ENCODE data around the gene CRTAC1. TPM values are rescaled to one million over a fixed set of nuclear protein-coding genes. Genes with fewer than 3 reads are reported as not detected.

Gene CRTAC1
- polyA plus RNA-seq, 2 of the 4 experiments (the other 2 are of a cell fraction) = 0.32 to 0.39 TPM

DNA sequence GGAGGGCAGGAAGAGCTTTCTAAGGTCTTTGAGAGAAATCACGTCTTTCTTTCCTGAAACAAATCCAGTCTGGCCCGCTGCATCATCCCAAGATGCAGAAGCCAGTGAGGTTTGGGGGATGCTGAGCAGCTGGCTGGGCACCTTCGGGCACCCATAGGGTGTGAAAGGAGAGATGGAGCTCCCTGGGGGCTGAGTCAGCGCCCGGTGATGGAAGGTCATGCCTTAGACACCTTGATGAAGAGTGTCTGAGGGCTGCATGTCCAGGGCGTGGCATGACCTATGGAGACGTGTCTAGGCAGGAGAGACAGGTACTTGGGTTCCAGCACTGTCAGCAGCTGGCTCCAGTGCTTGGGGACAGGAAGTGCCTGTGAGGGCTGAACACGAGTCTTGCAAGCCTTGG, 92.5 kb downstream of the CRTAC1 start:
- TF ChIP-seq, protein P1, sequence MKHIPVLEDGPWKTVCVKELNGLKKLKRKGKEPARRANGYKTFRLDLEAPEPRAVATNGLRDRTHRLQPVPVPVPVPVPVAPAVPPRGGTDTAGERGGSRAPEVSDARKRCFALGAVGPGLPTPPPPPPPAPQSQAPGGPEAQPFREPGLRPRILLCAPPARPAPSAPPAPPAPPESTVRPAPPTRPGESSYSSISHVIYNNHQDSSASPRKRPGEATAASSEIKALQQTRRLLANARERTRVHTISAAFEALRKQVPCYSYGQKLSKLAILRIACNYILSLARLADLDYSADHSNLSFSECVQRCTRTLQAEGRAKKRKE (CRISPR knock-in tag; IDR thresholded peaks at IDR 0.05; ENCODE audit: low read depth) = no peak
- TF ChIP-seq BHLHE40 (IDR thresholded peaks at IDR 0.05; ENCODE audit: low read depth, low read length) (no peak), JUN (IDR thresholded peaks at IDR 0.05) (no peak), KDM5A (IDR thresholded peaks at IDR 0.05) (no peak), RNF2 (IDR thresholded peaks at IDR 0.05; ENCODE audit: borderline replicate concordance, low read depth) (no peak)
- Histone ChIP-seq H3K4me3 (no peak overlapping the region), H3K4me1 (no peaks in the 10 kb centered on the region), H3K27ac (no peak overlapping the region), H3K9me3 (no peaks in the 10 kb centered on the region), H3K4me2 (no peak overlapping the region)
- FAIRE-seq (no peak), ATAC-seq (no peak), DNase-seq (ENCODE audit: low read depth in 1 of 2, low spot score in 1 of 2) (no peak)
- ChIA-PET POLR2A (no interaction called here), CTCF (interaction anchor here (1.0 kb wide), 1 partner anchor 108 kb away, joined by 4 read pairs; no protein-coding TSS in a partner anchor)
- WGBS (ENCODE audit: missing lambda C conversion rate) = 22% methylated on average over 8 of the region's 8 CpGs

DNA sequence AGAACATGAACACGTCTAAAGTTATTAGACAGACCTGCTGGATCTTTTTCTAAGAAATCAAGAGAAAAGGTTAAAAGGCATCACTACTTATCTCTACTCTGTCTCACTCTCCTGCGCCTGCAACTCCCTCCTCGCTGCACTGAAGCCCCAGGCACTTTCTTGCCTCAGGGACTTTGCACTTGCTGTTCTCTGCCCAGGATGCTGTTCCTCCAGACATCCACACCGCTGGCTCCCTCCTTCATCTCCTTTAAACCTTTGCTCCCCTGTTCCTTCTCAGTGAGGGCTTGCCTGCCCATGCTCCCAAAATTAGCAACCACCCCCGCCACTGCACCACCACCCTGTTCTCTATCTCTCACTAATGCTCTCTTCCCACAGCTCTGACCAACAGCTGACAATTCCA, 93.4 kb downstream of the CRTAC1 start:
- no peak for ATAC-seq
- FAIRE-seq = no peak

DNA sequence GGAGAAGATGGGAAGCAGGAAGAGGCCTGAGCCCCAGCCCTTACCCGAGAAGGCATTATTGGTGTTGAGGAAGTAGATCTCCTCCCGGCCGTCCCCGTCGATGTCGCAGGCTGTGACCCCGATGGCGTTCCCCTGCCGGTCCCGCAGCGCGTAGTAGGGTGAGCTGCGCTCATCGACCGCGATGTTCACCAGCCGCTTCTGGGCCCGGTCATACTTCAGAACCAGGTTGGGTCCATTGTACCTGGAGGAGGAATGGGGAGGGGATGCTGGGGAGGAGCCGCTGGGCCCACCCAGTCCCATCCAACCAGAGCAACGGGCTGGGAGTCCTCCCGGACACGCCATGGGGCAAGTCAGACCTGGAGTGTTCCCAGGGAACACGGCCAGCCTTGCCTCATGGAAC, 94.3 kb downstream of the CRTAC1 start:
- DNase-seq (ENCODE audit: low read depth in 1 of 2, low spot score in 1 of 2) (no peak), ATAC-seq (no peak), FAIRE-seq (no peak)
- Histone ChIP-seq H3K4me2 (no peak overlapping the region), H3K27ac (no peak overlapping the region), H3K9me3 (no peaks in the 10 kb centered on the region), H3K4me1 (no peaks in the 10 kb centered on the region), H3K4me3 (no peak overlapping the region)
- ChIA-PET POLR2A (no interaction called here), CTCF (no interaction called here)
- TF ChIP-seq, protein P2, sequence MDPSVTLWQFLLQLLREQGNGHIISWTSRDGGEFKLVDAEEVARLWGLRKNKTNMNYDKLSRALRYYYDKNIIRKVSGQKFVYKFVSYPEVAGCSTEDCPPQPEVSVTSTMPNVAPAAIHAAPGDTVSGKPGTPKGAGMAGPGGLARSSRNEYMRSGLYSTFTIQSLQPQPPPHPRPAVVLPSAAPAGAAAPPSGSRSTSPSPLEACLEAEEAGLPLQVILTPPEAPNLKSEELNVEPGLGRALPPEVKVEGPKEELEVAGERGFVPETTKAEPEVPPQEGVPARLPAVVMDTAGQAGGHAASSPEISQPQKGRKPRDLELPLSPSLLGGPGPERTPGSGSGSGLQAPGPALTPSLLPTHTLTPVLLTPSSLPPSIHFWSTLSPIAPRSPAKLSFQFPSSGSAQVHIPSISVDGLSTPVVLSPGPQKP (IDR thresholded peaks at IDR 0.05; ENCODE audit: low read depth, low read length) = no peak
- TF ChIP-seq, protein P3, sequence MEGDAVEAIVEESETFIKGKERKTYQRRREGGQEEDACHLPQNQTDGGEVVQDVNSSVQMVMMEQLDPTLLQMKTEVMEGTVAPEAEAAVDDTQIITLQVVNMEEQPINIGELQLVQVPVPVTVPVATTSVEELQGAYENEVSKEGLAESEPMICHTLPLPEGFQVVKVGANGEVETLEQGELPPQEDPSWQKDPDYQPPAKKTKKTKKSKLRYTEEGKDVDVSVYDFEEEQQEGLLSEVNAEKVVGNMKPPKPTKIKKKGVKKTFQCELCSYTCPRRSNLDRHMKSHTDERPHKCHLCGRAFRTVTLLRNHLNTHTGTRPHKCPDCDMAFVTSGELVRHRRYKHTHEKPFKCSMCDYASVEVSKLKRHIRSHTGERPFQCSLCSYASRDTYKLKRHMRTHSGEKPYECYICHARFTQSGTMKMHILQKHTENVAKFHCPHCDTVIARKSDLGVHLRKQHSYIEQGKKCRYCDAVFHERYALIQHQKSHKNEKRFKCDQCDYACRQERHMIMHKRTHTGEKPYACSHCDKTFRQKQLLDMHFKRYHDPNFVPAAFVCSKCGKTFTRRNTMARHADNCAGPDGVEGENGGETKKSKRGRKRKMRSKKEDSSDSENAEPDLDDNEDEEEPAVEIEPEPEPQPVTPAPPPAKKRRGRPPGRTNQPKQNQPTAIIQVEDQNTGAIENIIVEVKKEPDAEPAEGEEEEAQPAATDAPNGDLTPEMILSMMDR (IDR thresholded peaks at IDR 0.05) = no peak
- TF ChIP-seq NPAS2 (CRISPR knock-in tag; IDR thresholded peaks at IDR 0.05; ENCODE audit: borderline replicate concordance) (no peak), CBX8 (IDR thresholded peaks at IDR 0.05) (no peak), ZSCAN20 (CRISPR knock-in tag; IDR thresholded peaks at IDR 0.05) (no peak), ZC3H11A (IDR thresholded peaks at IDR 0.05) (no peak), TP53 (CRISPR knock-in tag; IDR thresholded peaks at IDR 0.05) (no peak)
- WGBS (ENCODE audit: missing lambda C conversion rate) = 75% methylated on average over 22 of the region's 23 CpGs

More for the DNA sequence above, 93.4 kb downstream of the CRTAC1 start:
- no peak overlapping the region for H3K27ac ChIP-seq
- H3K4me3 ChIP-seq = no peak overlapping the region
- ChIA-PET POLR2A (no interaction called here), CTCF (interaction anchor here (1.0 kb wide), 1 partner anchor 108 kb away, joined by 4 read pairs; no protein-coding TSS in a partner anchor)
- H3K9me3 ChIP-seq = no peaks in the 10 kb centered on the region
- no peak overlapping the region for H3K4me2 ChIP-seq
- 42% methylated on average over 5 of the region's 5 CpGs for WGBS (ENCODE audit: missing lambda C conversion rate)
- no peaks in the 10 kb centered on the region for H3K4me1 ChIP-seq
- TF ChIP-seq, protein P4, sequence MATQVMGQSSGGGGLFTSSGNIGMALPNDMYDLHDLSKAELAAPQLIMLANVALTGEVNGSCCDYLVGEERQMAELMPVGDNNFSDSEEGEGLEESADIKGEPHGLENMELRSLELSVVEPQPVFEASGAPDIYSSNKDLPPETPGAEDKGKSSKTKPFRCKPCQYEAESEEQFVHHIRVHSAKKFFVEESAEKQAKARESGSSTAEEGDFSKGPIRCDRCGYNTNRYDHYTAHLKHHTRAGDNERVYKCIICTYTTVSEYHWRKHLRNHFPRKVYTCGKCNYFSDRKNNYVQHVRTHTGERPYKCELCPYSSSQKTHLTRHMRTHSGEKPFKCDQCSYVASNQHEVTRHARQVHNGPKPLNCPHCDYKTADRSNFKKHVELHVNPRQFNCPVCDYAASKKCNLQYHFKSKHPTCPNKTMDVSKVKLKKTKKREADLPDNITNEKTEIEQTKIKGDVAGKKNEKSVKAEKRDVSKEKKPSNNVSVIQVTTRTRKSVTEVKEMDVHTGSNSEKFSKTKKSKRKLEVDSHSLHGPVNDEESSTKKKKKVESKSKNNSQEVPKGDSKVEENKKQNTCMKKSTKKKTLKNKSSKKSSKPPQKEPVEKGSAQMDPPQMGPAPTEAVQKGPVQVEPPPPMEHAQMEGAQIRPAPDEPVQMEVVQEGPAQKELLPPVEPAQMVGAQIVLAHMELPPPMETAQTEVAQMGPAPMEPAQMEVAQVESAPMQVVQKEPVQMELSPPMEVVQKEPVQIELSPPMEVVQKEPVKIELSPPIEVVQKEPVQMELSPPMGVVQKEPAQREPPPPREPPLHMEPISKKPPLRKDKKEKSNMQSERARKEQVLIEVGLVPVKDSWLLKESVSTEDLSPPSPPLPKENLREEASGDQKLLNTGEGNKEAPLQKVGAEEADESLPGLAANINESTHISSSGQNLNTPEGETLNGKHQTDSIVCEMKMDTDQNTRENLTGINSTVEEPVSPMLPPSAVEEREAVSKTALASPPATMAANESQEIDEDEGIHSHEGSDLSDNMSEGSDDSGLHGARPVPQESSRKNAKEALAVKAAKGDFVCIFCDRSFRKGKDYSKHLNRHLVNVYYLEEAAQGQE (IDR thresholded peaks at IDR 0.05) = no peak
- TF ChIP-seq CEBPB (IDR thresholded peaks at IDR 0.05) (no peak), KDM5A (IDR thresholded peaks at IDR 0.05) (no peak), FOSL2 (IDR thresholded peaks at IDR 0.05) (no peak), FOSL2 (CRISPR knock-in tag; IDR thresholded peaks at IDR 0.05) (no peak), EP300 (IDR thresholded peaks at IDR 0.05) (no peak), SMC3 (IDR thresholded peaks at IDR 0.05) (no peak), ZC3H11A (IDR thresholded peaks at IDR 0.05) (no peak), SREBF2 (IDR thresholded peaks at IDR 0.05) (no peak), TP53 (CRISPR knock-in tag; IDR thresholded peaks at IDR 0.05) (no peak)
- DNase-seq (ENCODE audit: low read depth in 1 of 2, low spot score in 1 of 2) = no peak

Measured in A549 (cell line).